AG04450 (cell line): ENCODE measurements around the gene DPP6. TPM values are rescaled to one million over a fixed set of nuclear protein-coding genes. Genes with fewer than 3 reads are reported as not detected.

Source experiments
- CTCF ChIA-PET: fragments of 300-600, 350-600 bp; formaldehyde crosslinking; extraction: SDS; loops from one replicate; lab custom pipeline; 2022; ENCODE audit warnings: antibody characterized with exemption, inconsistent platforms; lab: Charles Lee
- POLR2A ChIA-PET: fragments of 350-600 bp; formaldehyde crosslinking; extraction: SDS; loops from one replicate; lab custom pipeline; 2021; ENCODE audit warnings: antibody characterized with exemption, inconsistent platforms; lab: Yijun Ruan, JAX
- DNase-seq: peaks from one replicate; pipeline ENCODE4 v3.0.0-alpha.2; 2011; ENCODE audit warnings: low read depth, low spot score
- H3K27ac ChIP-seq: one replicate; pipeline ENCODE4 v1.5.1; 2012; ENCODE audit warnings: low read depth, low read length, control low read depth
- H3K27me3 ChIP-seq: one replicate; pipeline ENCODE4 v1.6.0; 2012; ENCODE audit warnings: low read length; ENCODE audit not compliant: control insufficient read depth, insufficient read depth
- H3K4me3 ChIP-seq: 2 replicates; pipeline ENCODE4 v1.5.1; 2011; ENCODE audit warnings: mild to moderate bottlenecking, low read depth, low read length, control low read depth
- H3K9me3 ChIP-seq: 2 replicates; pipeline ENCODE4 v1.5.1; 2012; ENCODE audit warnings: low read length; ENCODE audit not compliant: control insufficient read depth, insufficient read depth
- CTCF ChIP-seq: IDR thresholded peaks from 2 replicates; pipeline ENCODE4 v1.5.1; 2011; ENCODE audit warnings: low read depth, low read length, control low read depth, inconsistent platforms
- polyA plus RNA-seq: library from polyadenylated mRNA; depleted of rRNA; stranded (reverse); fragments of >200 nt; gene quantifications from 2 replicates; pipeline ENCODE4 v1.2.3, GENCODE V29; 2011

DPP6 gene
- polyA plus RNA-seq, 1 experiment, result not detected

- Histone ChIP-seq H3K9me3 (peaks cover 90% of the 10 kb centered on the region), H3K4me3 (no peak overlapping the region), H3K27me3 (no peaks in the 10 kb centered on the region), H3K27ac (no peak overlapping the region)
- ChIA-PET CTCF (interaction anchor here (1.4 kb wide), 1 partner anchor 39 kb away, joined by 5 read pairs; no protein-coding TSS in a partner anchor), POLR2A (no interaction called here)
- DNase-seq, result no peak
- TF ChIP-seq CTCF, result no peak
Measured at GRCh38 chr7:154888690-154889089, 836.5 kb downstream of the DPP6 start.

GRCh38 chr7:154892459-154892858 is 840.3 kb downstream of the DPP6 start:
- ChIA-PET POLR2A (no interaction called here), CTCF (no interaction called here)
- H3K27ac ChIP-seq, result no peak overlapping the region
- TF ChIP-seq CTCF, result no peak
- H3K27me3 ChIP-seq, result no peaks in the 10 kb centered on the region
- no peak for DNase-seq
- peaks cover 83% of the 10 kb centered on the region for H3K9me3 ChIP-seq
- H3K4me3 ChIP-seq, result no peak overlapping the region

- CTCF ChIA-PET, result no interaction called here
- no peak for DNase-seq
- POLR2A ChIA-PET, result no interaction called here
- Histone ChIP-seq H3K4me3 (no peak overlapping the region), H3K27ac (no peak overlapping the region), H3K27me3 (no peaks in the 10 kb centered on the region), H3K9me3 (peaks cover 74% of the 10 kb centered on the region)
- TF ChIP-seq CTCF, result no peak
Measured at GRCh38 chr7:154896076-154896475, 843.9 kb downstream of the DPP6 start.

GRCh38 chr7:154898973-154899855 is 847.0 kb downstream of the DPP6 start:
- POLR2A ChIA-PET, result no interaction called here

More at GRCh38 chr7:154898973-154899855, 847.0 kb downstream of the DPP6 start:
- Histone ChIP-seq H3K9me3 (peaks cover 52% of the 10 kb centered on the region), H3K4me3 (no peak overlapping the region), H3K27me3 (no peaks in the 10 kb centered on the region), H3K27ac (no peak overlapping the region)
- no peak for DNase-seq
- TF ChIP-seq CTCF, result no peak
- CTCF ChIA-PET, result no interaction called here
